ENCODE results near the gene TRIO.
A peak's percentile ranks its signal among the peaks of the same experiment; 100 is the strongest.

The TRIO gene

DNA sequence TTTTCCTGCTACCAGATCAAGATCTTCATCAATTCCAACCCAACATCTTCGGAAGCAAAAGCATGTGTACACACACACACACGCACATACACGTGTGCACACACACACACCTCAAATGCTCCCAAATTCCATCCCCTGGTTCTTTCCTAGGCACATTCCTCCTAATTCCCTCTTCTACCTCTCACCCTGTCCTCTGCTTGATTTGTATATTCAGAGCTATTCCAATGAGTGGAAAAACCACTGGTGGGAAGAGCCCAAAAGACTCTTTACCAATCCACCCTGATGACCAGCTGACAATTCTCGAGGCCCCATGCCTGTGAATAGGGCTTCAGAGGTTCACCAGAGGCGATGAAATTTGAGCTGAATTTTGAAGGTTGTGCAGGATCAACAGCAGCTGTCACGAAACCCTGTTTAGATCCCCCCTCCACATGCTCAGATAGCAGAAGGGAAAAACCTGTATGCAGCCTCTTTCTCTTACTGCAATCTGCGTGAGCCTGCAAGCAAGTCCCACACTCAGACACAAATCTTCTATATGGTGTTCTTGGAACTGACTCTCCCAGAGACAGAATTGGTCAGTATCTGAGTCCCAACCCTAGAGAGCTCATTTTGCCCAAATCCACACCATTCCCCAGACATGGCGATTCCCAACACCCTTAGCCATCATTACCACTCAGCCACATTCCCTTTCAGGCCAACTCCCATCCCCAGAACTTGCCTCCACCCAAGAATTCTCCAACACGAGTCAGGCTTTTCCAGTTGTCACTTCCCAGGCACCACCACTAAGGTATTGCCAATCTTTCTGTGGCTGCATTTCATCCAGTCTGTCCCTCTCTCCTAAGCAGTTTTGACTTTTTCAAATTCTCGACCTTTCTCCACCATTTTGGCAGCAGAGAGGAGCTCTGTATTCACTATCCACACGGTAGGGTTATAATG is 4.3 kb upstream of the TRIO start:
- Histone ChIP-seq H3K27ac (ENCODE audit: low read depth, low read length) (no peak overlapping the region), H3K36me3 (ENCODE audit: insufficient read depth, low read length) (no peaks in the 10 kb centered on the region), H3K9ac (ENCODE audit: low read depth, low read length) (no peak overlapping the region), H3K4me1 (ENCODE audit: insufficient read depth, low read length) (peaks cover 12% of the 10 kb centered on the region), H3K9me3 (ENCODE audit: insufficient read depth, low read depth, low read length) (no peaks in the 10 kb centered on the region), H3K27me3 (ENCODE audit: insufficient read depth, low read length) (no peaks in the 10 kb centered on the region; the same call in 1 of the 2 replicates), H3K4me3 (ENCODE audit: low read length) (no peak overlapping the region)
- WGBS = 90% methylated on average over 11 of the region's 11 CpGs

DNA sequence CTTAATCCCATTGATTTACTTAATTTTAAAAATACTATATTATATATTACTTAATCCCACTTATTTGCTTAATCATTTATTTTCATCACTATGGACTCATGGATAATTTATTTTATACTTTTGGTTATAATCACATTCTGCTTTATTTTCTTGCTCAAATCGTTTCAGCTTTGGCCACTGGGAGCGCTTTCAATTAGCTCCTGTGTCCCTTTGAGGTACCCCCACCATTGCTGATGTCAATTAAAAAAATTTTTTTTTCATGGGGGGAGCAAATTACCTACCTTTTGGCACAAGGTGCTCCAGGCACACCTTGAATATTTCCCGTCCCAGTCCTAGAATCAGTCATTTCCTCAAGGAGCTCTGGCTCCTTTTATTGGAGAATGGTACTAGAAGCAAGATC is 1.4 kb upstream of the TRIO start:
- WGBS = 81% methylated on average over 3 of the region's 3 CpGs
- H3K4me1 ChIP-seq (ENCODE audit: insufficient read depth, low read length) = peaks cover 28% of the 10 kb centered on the region
- H3K4me3 ChIP-seq (ENCODE audit: low read length) = peak overlapping the region; percentile 91
- no peaks in the 10 kb centered on the region for H3K9me3 ChIP-seq (ENCODE audit: insufficient read depth, low read depth, low read length)
- H3K9ac ChIP-seq (ENCODE audit: low read depth, low read length) = no peak overlapping the region
- peaks cover 2% of the 10 kb centered on the region; the same call in 1 of the 2 replicates for H3K27me3 ChIP-seq (ENCODE audit: insufficient read depth, low read length)
- no peak overlapping the region for H3K27ac ChIP-seq (ENCODE audit: low read depth, low read length)
- H3K36me3 ChIP-seq (ENCODE audit: insufficient read depth, low read length) = no peaks in the 10 kb centered on the region

DNA sequence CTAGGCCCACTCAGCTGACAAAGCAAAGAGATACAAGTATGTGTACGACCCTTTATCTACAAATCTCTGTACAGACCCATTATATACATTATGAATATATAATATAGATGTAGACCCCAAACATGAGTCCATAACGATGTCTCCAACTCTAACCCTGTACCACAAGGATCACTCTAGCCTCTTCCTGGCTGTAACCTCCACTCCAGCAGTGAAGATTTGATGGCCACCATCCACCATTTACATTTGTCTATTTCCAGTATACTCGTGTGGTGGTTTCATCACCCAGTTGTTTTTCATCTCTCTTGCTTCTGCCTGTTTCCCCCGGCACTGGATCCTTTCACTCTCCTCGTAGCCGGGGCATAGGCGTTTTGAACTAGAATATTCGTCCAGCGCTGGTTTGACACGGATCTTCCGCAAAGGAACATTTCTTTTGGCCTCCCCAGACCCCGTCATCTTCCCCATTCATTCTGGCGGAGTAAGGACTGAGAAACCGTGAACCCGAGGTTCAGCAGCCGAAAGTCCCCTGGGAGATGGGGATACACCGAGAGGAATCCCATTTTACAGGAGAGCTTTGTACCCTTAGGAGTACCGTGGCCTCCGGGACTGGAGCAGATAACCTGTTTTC is 828 bp upstream of the TRIO start:
- peaks cover 2% of the 10 kb centered on the region; the same call in 1 of the 2 replicates for H3K27me3 ChIP-seq (ENCODE audit: insufficient read depth, low read length)
- H3K9ac ChIP-seq (ENCODE audit: low read depth, low read length) = peak overlapping the region; percentile 93
- WGBS = 19% methylated on average over 18 of the region's 19 CpGs
- peak overlapping the region; percentile 91 for H3K4me3 ChIP-seq (ENCODE audit: low read length)
- no peaks in the 10 kb centered on the region for H3K9me3 ChIP-seq (ENCODE audit: insufficient read depth, low read depth, low read length)
- H3K4me1 ChIP-seq (ENCODE audit: insufficient read depth, low read length) = peaks cover 33% of the 10 kb centered on the region
- no peaks in the 10 kb centered on the region for H3K36me3 ChIP-seq (ENCODE audit: insufficient read depth, low read length)
- H3K27ac ChIP-seq (ENCODE audit: low read depth, low read length) = peak overlapping the region; percentile 93

DNA sequence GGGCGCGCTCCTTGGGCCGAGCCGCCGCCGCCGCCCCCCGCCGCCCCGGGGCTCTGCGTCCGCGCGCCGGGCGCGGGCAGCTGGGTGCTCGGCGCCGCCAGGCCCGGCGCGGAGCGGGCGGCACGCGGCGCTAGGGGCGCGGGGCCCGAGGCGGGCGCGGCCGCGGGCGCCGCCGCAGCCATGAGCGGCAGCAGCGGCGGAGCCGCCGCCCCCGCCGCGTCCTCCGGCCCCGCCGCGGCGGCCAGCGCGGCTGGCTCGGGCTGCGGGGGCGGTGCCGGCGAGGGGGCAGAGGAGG is 351 bp downstream of the TRIO start:
- WGBS = under 1% methylated on average over 59 of the region's 59 CpGs
- Histone ChIP-seq H3K36me3 (ENCODE audit: insufficient read depth, low read length) (no peaks in the 10 kb centered on the region), H3K9me3 (ENCODE audit: insufficient read depth, low read depth, low read length) (no peaks in the 10 kb centered on the region), H3K4me3 (ENCODE audit: low read length) (peak overlapping the region; percentile 91), H3K27ac (ENCODE audit: low read depth, low read length) (peak overlapping the region; percentile 93; the same call in 1 of the 2 replicates), H3K4me1 (ENCODE audit: insufficient read depth, low read length) (peaks cover 45% of the 10 kb centered on the region), H3K27me3 (ENCODE audit: insufficient read depth, low read length) (0 out of 2 replicates have a peak, but pooled peaks cover 2% of the 10 kb centered on the region), H3K9ac (ENCODE audit: low read depth, low read length) (peak overlapping the region; percentile 93)

DNA sequence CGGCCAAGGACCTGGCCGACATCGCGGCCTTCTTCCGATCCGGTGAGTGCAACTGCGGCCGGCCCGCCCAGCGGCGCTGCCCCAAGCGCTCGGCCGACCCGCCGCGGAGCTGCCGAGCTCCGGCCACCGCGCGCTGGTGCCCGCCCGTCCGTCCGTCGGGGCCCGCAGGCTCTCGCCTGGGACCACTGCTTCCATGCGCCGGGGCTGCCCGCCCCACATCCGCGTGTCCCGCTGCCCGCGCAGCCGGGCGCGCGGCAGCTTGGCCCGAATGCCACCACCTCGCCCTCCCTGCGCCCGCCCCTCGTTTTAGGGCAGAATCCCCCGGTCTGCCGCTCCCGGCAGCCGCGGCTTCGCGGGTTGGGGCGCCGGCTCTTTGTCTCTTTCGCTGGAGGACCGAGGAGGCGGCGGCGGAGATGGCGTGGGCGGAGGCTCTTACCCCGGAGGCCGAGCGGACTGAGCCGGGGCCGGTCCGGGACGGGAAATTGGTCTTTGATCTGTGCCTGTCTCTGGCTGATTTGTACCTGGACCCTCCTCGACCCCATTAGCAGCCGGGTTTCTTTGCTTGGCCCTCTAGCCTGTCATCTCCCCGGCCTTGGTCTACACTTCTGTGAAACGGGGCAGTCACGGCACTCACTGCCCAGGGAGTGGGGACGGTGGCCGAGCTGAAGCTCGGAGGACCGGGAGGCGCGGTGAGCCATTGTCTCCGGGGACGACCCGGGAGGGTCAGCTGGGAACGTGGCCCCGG is 871 bp downstream of the TRIO start:
- Histone ChIP-seq H3K27me3 (ENCODE audit: insufficient read depth, low read length) (0 out of 2 replicates have a peak, but pooled peaks cover 2% of the 10 kb centered on the region), H3K9me3 (ENCODE audit: insufficient read depth, low read depth, low read length) (no peaks in the 10 kb centered on the region), H3K4me1 (ENCODE audit: insufficient read depth, low read length) (peaks cover 50% of the 10 kb centered on the region), H3K4me3 (ENCODE audit: low read length) (peak overlapping the region; percentile 91), H3K36me3 (ENCODE audit: insufficient read depth, low read length) (no peaks in the 10 kb centered on the region), H3K9ac (ENCODE audit: low read depth, low read length) (peak overlapping the region; percentile 87), H3K27ac (ENCODE audit: low read depth, low read length) (peak overlapping the region; percentile 48)
- WGBS = under 1% methylated on average over 85 of the region's 85 CpGs

DNA sequence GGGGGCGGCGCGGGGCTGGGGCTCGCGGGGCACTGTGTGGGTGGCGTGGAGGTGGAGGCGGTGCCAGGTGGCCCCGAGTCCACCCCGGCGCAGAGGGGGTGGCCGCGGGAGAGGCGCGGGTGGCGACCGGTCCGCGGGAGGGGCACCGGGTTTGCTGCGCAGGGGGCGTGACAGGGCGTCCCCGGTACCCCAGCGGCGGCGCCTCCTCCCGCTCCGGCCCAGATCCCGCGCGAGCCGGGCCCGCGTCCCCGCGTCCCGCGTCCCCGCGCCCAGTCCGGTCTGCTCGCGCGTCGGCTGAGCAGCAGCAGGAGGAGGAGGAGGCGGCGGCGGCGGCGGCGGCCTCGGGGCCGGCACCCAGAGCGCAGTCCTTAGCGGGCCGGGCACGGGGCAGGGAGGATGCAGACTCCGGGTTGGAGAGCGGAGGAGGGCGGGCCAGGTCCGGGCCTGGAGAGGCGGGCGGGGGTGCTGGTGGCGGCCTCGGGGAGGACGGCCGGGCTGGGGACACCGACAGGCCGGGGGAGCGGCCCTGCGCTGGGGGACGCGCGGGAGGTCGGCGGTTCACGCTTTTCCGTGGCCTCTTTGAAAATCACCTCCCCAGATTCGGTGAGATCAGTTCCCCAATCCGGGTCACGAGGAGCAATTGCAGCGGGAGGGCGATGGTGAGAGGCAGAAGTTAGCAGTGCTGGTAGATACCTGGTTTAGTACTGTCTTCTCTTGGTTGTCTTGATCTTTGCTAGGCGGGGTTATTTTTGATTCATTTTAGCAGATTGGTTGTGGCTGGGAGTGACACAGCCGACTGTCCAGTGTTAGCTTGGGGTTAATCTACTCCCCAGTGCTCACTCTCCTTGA is 1.7 kb downstream of the TRIO start:
- Histone ChIP-seq H3K27ac (ENCODE audit: low read depth, low read length) (no peak overlapping the region; the same call in 1 of the 2 replicates), H3K27me3 (ENCODE audit: insufficient read depth, low read length) (0 out of 2 replicates have a peak, but pooled peaks cover 2% of the 10 kb centered on the region), H3K9me3 (ENCODE audit: insufficient read depth, low read depth, low read length) (no peaks in the 10 kb centered on the region), H3K36me3 (ENCODE audit: insufficient read depth, low read length) (no peaks in the 10 kb centered on the region), H3K4me1 (ENCODE audit: insufficient read depth, low read length) (peaks cover 58% of the 10 kb centered on the region), H3K4me3 (ENCODE audit: low read length) (peak overlapping the region; percentile 91), H3K9ac (ENCODE audit: low read depth, low read length) (peak overlapping the region; percentile 87)
- 1% methylated on average over 85 of the region's 85 CpGs for WGBS

DNA sequence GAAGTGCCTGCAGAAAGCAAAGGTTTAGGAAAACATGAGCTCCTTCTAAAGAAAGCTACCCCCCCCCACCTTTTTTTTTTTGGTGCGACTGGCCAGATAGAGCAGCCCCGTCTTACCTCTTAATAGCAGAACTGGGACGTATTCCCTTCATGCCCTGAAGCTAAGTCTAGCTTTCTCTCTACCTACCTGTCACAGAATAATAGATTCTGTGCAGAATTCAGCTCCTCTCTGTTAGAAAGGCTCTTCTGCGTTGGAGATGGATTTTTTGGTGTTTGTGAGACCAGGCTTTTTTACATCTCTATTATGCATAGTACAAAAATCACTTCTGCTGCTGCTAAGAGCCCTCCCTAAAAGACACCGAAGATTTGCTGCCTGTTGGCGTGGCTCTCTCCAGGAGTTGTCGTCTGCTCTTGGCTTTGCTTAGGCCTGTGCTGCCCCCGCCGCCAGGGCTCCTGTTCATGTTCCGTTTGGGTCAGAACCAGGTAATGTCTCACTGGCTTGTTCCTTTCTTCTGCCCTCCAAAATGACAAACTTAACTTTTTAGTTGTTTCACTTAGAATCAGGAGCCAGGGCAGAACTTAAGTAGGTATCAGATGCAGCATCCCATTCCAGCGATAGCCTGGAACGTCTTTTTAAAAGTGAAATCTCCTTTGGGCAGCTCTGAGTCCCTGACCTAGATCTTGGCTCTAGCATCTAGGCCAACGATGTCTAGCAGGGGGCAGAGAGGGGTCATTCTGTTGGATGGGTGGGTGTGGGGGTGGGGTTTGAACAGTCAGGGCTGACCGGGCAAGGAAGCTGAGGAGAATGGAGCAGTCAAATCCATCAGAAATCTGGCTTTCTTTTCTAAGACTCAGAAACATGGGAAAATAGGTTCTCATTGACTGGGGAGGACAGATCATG is 2.5 kb downstream of the TRIO start:
- 33% methylated on average over 13 of the region's 14 CpGs for WGBS
- Histone ChIP-seq H3K4me1 (ENCODE audit: insufficient read depth, low read length) (peaks cover 63% of the 10 kb centered on the region), H3K4me3 (ENCODE audit: low read length) (peak overlapping the region; percentile 91), H3K27ac (ENCODE audit: low read depth, low read length) (no peak overlapping the region), H3K36me3 (ENCODE audit: insufficient read depth, low read length) (no peaks in the 10 kb centered on the region), H3K27me3 (ENCODE audit: insufficient read depth, low read length) (0 out of 2 replicates have a peak, but pooled peaks cover 2% of the 10 kb centered on the region), H3K9ac (ENCODE audit: low read depth, low read length) (peak overlapping the region; percentile 87; the same call in 1 of the 2 replicates), H3K9me3 (ENCODE audit: insufficient read depth, low read depth, low read length) (no peaks in the 10 kb centered on the region)

DNA sequence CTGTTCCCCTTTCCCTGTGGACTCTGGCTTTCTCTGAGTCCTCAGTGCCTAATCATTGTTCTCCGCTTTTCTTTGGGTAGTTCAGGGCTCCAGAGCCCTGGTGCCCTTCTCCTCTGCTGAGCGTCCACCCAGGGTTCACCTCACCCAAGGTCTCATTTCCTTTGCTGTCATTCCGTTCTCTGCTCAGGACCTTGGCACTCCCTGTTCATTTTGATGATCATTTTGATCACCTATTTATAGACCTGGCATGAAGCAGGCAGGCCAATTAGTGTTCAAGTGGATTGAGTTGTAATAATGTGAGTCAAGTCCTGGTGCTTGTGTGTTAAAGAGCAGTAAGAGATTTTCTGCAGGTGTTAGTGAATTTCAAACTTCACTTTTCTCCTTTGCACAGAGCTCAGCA is 3.6 kb downstream of the TRIO start:
- Histone ChIP-seq H3K27ac (ENCODE audit: low read depth, low read length) (no peak overlapping the region), H3K9ac (ENCODE audit: low read depth, low read length) (no peak overlapping the region)

DNA sequence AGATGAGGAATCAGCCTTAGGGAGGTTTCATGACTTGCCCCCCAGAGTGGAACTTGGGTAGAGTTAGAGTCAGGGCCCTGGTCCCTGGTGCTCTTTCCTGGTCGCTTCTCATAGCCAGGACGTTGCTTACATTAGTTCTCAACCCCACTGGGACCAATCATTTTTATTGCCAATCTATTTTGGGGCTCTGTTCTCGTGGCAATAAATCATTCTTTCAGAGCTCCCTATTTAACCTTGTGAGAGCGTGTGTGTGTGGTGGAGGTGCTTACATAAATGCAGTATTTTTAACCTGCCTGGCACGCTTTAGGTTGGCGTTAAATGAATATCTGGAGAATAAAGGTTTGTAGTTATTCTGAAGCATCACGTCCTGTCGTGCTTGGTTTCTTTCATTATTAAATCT is 4.1 kb downstream of the TRIO start:
- Histone ChIP-seq H3K36me3 (ENCODE audit: insufficient read depth, low read length) (no peaks in the 10 kb centered on the region), H3K9ac (ENCODE audit: low read depth, low read length) (no peak overlapping the region), H3K4me1 (ENCODE audit: insufficient read depth, low read length) (peaks cover 53% of the 10 kb centered on the region), H3K27me3 (ENCODE audit: insufficient read depth, low read length) (0 out of 2 replicates have a peak, but pooled peaks cover 2% of the 10 kb centered on the region), H3K27ac (ENCODE audit: low read depth, low read length) (no peak overlapping the region), H3K9me3 (ENCODE audit: insufficient read depth, low read depth, low read length) (no peaks in the 10 kb centered on the region), H3K4me3 (ENCODE audit: low read length) (no peak overlapping the region)
- 79% methylated on average over 8 of the region's 8 CpGs for WGBS

More for the DNA sequence above, 3.6 kb downstream of the TRIO start:
- 81% methylated on average over 3 of the region's 3 CpGs for WGBS
- Histone ChIP-seq H3K36me3 (ENCODE audit: insufficient read depth, low read length) (no peaks in the 10 kb centered on the region), H3K9me3 (ENCODE audit: insufficient read depth, low read depth, low read length) (no peaks in the 10 kb centered on the region), H3K4me1 (ENCODE audit: insufficient read depth, low read length) (peaks cover 58% of the 10 kb centered on the region), H3K27me3 (ENCODE audit: insufficient read depth, low read length) (0 out of 2 replicates have a peak, but pooled peaks cover 2% of the 10 kb centered on the region), H3K4me3 (ENCODE audit: low read length) (peak overlapping the region; percentile 91; the same call in 1 of the 2 replicates)
